Bone marrow (tissue), 2 donors: Measurements from ENCODE around the gene CORIN.
"Not testable (repeated sequence)": the region's sequence is repeated elsewhere in the genome, so short reads cannot be mapped to it uniquely, and the experiment has no call there.

Source experiments
- DNase-seq, 2 donors: peaks; one replicate each; lab custom pipeline; 2025; lab: John Stamatoyannopoulos, UW

Gene CORIN

GRCh38 chr4:47767956-47768355 lies 69.9 kb downstream of the CORIN start:
- not testable (repeated sequence) for DNase-seq

- DNase-seq = no peak
Observed at GRCh38 chr4:47763279-47763678, 74.6 kb downstream of the CORIN start.

- DNase-seq = no peak
Observed at GRCh38 chr4:47762376-47763266, 75.2 kb downstream of the CORIN start.

DNA sequence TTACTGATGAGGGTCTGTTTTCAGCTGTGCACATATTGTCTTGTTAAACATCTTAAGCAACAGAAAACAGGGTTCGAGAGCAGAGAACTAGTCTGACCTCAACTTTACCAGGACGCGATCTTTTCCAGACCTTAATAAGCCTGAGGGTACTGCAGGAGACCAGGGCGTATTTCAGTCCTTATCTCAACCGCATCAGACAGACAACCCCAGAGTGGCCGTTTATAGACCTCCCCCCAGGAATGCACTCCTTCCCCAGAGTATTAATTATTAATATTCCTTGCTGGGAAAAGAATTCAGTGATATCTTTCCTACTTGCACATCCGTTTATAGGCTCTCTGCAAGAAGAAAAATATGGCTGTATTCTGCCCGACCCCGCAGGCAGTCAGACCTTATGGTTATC lies 84.6 kb downstream of the CORIN start:
- not testable (repeated sequence) for DNase-seq

DNA sequence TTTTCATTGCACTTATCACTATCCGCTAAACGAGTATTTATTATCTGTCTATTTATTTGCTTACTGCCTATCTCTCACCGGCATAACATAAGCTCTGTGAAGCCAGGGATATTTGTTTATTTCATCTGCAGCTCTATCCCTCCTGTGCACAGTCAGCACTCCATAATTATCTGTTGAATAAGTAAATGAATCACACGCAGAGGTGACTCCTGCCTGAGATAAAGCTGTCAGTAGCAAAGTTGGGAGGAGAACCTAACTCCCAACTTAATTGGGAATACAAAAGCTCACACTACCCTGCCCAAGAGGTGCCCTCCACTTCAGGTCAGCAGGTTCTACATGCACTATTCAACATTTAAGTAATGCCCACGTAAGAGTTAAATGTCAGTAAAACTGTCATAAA lies 85.7 kb downstream of the CORIN start:
- no peak for DNase-seq

- DNase-seq = no peak
Observed at GRCh38 chr4:47750788-47751187, 87.1 kb downstream of the CORIN start.

- no peak for DNase-seq
Observed at GRCh38 chr4:47749858-47750257, 88.0 kb downstream of the CORIN start.

DNA sequence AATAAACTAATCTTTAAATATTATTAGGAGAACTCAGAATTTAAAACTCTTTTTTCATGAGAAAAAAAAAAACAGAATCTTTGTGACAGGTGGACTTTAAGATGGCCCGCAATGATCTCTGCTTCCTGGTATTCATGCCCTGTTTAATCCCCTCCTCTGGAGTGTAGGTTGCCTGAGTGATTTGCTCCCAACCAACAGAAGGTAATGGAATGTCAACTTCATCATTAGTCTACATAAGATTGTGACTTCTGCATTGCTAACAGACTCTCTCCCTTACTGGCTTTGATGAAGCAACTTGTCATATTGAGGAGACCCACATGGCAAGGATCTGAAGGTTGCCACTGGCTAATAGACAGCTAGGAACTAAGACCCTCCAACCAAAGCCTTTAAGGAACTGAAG lies 88.8 kb downstream of the CORIN start:
- DNase-seq = no peak

DNA sequence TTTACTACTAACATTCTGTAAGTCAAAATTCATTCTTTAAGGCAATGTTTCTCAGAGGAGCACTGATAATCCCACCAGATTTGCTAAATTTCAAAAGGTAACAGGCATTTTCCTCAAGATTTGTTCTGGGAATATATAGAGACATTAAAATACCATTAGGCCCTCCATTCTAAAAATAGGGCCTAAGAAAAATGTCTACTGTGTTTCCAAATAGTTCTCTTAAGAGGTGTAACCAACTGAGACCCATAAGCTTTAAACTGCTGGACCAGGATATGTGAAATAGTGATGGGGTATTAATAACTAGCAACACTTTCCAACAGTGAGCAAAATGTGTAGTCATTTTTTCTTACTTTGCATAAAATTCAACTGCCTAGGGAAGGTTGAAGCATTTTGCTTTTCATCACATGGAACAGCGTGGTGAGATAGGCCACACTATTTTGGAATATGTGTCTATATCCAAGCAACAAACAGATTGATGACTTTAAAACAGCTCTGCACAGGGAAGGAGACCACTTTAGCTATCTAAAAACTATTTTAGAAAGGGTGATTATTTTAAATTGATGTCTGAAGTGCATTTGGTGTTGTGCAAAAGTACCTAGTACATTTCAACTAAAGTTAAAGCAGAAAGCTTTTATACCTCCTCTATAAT lies 89.9 kb downstream of the CORIN start:
- no peak for DNase-seq

DNA sequence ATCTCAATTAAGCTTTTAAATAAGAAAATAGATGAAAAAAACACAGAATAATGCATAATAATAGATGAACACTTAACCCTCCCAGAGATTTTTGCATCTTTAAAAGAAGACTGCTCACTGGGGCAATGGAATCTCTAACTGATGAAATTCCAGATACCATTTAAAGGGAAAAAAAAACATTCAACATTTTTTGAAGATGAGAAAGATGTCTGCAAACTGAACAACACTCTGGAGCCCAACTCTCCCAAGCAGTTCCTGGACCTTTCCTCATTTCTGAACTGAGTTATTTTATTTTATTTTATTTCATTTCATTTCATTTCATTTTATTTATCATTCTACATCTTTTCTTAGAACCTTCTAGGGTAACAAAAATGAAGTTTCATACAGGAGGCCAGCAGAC lies 90.7 kb downstream of the CORIN start:
- DNase-seq = no peak

DNA sequence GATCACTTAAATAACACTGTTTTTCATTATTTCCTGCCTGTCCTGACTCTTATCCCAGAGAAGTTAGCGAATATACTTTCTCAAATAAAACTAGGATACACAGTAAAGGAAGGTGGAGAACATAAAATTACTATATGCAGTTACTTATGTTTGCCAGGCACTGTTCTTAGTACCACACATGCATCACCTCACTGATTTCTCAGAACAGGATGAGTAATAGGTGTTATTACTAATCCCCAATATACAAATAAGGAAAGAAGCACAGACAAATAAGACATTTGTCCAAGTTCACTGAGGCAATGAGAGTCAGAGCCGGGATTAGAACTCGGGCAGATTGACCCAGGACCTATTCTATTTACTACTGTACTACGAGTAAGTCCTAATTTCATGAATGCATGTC lies 91.7 kb downstream of the CORIN start:
- no peak for DNase-seq

DNA sequence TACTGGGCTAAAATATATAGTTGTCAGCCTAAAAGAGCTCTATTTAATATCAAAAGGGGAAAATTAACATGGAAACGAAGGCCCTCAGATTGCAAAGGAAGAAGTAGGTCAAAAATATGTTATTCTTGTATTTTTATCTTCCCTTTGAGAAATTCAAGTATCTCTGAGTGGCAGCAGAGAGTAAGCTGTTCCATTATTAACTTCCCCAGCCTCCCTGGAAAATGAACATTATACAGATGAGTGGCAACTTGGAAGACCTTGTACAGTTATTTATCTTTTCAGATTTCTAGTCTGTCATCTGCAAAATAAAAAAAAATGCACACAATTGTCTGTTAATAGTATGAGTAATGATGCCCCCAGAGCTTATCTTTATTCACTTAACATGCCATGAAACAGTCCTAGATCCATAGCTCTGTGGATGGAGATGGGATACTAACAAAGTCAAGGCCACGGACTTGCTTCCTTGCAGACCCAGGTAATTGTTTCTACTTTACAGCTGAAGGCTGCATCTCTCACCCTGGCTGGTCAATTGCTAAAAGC lies 93.0 kb downstream of the CORIN start:
- DNase-seq = no peak

DNA sequence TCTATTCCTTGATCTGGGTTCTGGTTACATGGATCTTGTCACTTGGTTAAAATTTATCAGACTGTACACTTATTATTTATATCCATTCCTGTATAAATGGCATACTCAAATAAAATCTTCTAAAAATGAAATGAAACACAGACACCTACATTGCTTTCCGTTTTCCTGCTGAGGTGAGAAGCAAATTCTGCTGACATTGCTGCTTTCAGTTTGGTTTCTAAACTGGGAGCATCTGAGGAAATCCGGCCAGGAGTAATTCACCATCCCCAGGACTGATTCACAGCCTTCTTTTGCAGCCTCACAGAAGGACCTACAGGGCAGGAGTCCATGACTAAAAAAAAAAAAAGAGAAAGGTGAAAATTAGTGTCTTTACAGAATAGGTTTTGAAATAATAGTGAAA lies 93.6 kb downstream of the CORIN start:
- DNase-seq = no peak

- no peak for DNase-seq
Observed at GRCh38 chr4:47741200-47741599, 96.7 kb downstream of the CORIN start.

GRCh38 chr4:47737326-47737725 lies 100.5 kb downstream of the CORIN start:
- no peak for DNase-seq

- no peak for DNase-seq
Observed at GRCh38 chr4:47736555-47736954, 101.3 kb downstream of the CORIN start.

DNA sequence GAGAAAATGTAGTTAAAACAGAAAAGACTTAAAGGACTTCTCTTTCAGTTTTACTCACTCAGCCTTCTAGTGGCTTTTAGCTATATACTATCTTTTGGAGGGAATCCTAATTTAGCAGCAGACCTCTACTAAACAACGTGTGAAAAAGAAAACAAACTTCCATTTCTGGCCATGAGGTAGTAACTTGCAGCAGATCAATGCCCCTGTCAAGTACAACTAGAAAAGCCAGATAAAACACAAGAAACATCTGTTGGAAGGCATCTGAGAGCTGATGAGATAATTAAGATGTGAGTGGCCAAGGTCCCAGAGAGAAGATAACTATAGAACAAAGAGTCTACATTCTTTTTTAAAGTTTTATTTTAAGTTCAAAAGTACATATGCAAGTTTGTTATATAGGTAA lies 101.7 kb downstream of the CORIN start:
- no peak for DNase-seq

DNA sequence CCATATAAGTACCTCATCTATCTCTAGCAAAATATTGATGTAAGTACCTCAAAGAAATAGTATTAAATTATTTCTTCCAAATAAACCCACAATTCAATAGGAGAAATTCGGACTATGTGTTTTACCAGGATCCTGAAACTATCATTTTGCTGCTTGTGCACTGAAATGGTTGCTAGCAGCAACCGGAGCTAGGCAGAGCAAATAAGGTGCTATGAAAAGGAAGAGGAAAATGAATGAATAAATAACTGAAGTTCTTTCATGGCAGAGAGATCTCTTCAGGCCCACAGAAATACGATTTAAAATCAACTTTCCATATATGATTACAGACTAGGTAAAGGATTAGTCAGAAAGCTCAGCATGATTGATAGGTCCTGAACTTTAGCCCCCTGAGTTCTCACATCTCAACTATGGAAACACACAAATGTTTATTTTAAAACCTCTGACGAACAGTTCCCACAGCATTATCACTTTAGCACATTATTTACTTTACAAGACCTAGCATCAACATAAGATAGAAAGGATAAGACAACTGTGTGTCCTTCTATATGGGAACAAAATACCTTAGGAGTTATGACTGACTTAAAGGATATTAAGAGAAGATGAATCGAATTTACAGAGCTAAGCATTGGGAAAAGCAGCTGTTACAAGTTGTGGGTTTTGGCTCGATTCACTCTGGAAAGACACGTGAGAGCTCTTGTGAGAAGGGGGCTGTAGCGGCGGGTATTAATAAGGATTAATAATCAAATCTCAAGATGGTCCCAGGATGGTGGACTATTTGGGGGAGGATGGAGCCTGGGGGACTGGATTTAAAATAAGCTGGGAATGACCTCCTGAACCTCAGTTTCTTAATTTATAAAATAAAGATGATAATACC lies 104.3 kb downstream of the CORIN start:
- no peak for DNase-seq

- no peak for DNase-seq
Observed at GRCh38 chr4:47731182-47731581, 106.7 kb downstream of the CORIN start.

GRCh38 chr4:47729131-47729680 lies 108.7 kb downstream of the CORIN start:
- DNase-seq = no peak

DNA sequence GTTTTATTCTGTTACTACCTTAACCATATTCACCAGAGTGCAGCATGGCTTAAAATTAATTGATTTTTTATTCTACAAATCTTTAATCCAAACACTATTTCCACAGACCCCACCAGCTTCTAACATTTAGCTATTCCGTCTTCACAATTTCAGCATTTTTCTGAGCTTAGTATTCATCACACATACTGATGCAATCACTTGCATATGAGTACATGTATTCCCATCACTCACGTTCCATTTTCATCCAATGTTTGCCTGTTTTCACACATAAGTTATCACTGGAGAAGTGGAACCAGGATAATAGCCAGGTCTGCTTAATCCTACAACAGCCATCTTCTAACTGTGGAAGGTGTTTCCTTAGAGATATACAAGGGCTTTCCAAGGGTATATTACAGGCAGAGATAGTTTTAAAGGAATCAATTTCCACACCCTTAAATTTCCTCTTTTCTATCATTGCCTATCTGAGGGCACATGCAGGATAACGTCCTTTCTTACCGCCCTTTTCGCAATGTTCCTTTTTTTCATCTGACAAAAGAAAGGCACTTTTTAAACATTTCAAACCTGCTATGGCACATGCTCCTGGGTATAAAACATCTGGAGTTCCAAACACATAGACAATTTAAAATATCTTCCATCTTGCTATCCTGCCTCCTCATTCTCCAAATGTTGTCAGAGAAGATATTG lies 115.8 kb downstream of the CORIN start:
- DNase-seq = no peak
